ENCODE data around the gene COL6A6.

Gene COL6A6

GRCh38 chr3:130517602-130518001, 625 bp downstream of the COL6A6 start:
- TF ChIP-seq GATA2 (IDR thresholded peaks at IDR 0.05; ENCODE audit: low read depth, low read length): no peak
- TF ChIP-seq GATA3 (IDR thresholded peaks at IDR 0.05; ENCODE audit: low read depth, low read length): no peak

DNA sequence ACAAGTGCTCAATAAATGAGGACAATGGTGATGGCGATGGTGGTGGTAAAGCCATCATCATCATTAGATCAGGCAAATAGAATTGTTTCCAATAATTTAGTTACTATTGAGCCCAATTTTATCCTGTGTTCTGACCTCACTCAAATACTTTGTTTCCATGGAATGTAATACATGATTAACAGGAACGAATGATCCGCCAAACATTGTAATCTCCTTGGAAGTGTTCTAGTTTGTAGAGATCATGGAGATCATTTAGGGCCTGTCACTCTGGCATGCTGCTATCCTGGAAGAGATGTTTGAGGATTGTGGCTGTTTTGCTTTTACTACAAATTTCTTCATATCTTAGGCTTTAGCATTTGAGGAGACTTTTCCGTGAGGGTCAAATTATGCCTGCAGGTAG, 2.8 kb downstream of the COL6A6 start:
- no peak for TF ChIP-seq GATA3 (IDR thresholded peaks at IDR 0.05; ENCODE audit: low read depth, low read length)
- no peak for TF ChIP-seq GATA2 (IDR thresholded peaks at IDR 0.05; ENCODE audit: low read depth, low read length)

DNA sequence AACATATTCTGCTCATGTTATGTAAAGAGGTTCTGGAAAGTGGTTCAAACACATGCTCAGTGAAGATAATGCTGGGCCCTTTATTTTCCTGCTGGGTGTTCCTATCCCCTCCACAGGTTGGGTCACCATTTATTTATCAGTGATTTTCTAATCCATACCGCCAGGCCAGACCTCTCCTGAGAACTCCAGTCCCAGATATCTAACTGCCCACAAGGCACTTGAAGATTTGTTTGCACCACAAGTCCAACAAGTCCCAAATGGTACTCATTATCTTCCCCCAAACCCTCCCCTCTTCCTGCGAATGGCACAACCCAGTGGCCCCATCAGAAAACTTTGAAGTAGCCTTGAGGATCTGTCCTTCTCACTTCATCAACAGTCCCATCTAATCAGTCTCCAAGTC, 5.4 kb downstream of the COL6A6 start:
- TF ChIP-seq GATA3 (IDR thresholded peaks at IDR 0.05; ENCODE audit: low read depth, low read length): no peak

- TF ChIP-seq GATA2 (IDR thresholded peaks at IDR 0.05; ENCODE audit: low read depth, low read length) (no peak), GATA3 (IDR thresholded peaks at IDR 0.05; ENCODE audit: low read depth, low read length) (no peak)
Measured at GRCh38 chr3:130527426-130527825, 10.4 kb downstream of the COL6A6 start.

DNA sequence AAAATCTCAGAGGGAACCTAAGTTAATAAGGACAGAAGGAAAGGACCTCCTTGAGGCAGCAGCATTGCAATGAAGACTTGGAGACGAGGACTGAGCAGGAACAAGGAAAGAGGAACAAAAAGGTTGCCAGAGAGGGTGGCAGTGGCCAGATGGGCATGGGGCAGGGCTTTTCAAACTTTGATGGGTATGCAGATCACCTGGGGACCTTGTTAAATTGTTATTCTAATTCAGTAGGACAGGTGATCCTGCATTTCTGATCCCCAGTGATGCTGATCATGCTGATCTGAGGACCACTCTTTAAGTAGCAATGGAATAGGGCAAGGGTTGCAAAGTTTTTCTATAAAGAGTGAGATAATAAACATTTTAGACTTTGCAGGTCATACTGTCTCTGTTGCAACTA, 11.1 kb downstream of the COL6A6 start:
- TF ChIP-seq GATA2 (IDR thresholded peaks at IDR 0.05; ENCODE audit: low read depth, low read length) (no peak), GATA3 (IDR thresholded peaks at IDR 0.05; ENCODE audit: low read depth, low read length) (no peak)

DNA sequence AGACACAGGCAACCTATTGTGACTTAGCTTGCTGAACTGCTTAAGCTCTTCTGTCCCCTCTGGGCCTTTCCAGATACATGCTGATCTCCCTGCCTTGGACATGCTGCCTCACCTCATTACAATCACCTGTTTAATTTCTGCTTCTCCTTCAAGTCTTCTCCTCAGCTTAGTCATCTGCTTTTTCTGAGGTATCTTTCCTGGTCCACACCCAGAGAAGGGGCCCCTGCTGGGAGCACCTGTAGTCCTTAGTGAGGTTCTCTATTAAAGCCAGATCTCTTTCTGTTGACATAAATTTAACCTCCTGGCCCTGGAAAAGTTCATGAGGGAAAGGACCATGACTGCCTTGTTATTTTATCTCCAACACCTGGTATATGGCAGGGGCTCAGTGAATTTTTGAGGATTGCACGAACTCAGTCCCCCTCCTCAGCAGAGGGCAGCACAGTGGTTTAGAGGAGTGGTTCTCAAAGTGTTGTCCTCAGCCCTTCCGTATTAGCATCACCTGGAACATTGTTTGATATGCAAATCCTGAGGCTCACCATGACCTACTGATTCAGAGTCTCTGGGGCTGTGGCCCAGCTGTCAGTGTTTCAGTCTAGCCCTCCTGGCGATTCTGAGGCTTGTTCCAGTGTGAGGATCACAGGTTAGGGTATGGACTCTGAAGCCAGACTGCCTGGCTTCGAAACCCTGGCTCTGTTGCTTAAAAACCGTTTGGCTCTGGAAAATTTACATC, 12.7 kb downstream of the COL6A6 start:
- TF ChIP-seq GATA2 (IDR thresholded peaks at IDR 0.05; ENCODE audit: low read depth, low read length): no peak
- TF ChIP-seq GATA3 (IDR thresholded peaks at IDR 0.05; ENCODE audit: low read depth, low read length): no peak

GRCh38 chr3:130533247-130533646, 16.3 kb downstream of the COL6A6 start:
- no peak for TF ChIP-seq GATA3 (IDR thresholded peaks at IDR 0.05; ENCODE audit: low read depth, low read length)
- TF ChIP-seq GATA2 (IDR thresholded peaks at IDR 0.05; ENCODE audit: low read depth, low read length): no peak

- TF ChIP-seq GATA3 (IDR thresholded peaks at IDR 0.05; ENCODE audit: low read depth, low read length) (no peak), GATA2 (IDR thresholded peaks at IDR 0.05; ENCODE audit: low read depth, low read length) (no peak)
Measured at GRCh38 chr3:130537673-130538304, 20.8 kb downstream of the COL6A6 start.

GRCh38 chr3:130539005-130539404, 22.0 kb downstream of the COL6A6 start:
- TF ChIP-seq GATA2 (IDR thresholded peaks at IDR 0.05; ENCODE audit: low read depth, low read length) (no peak), GATA3 (IDR thresholded peaks at IDR 0.05; ENCODE audit: low read depth, low read length) (no peak)

GRCh38 chr3:130543322-130543721, 26.3 kb downstream of the COL6A6 start:
- TF ChIP-seq GATA2 (IDR thresholded peaks at IDR 0.05; ENCODE audit: low read depth, low read length) (no peak), GATA3 (IDR thresholded peaks at IDR 0.05; ENCODE audit: low read depth, low read length) (no peak)

GRCh38 chr3:130546920-130547679, 30.1 kb downstream of the COL6A6 start:
- TF ChIP-seq GATA2 (IDR thresholded peaks at IDR 0.05; ENCODE audit: low read depth, low read length) (no peak), GATA3 (IDR thresholded peaks at IDR 0.05; ENCODE audit: low read depth, low read length) (no peak)

DNA sequence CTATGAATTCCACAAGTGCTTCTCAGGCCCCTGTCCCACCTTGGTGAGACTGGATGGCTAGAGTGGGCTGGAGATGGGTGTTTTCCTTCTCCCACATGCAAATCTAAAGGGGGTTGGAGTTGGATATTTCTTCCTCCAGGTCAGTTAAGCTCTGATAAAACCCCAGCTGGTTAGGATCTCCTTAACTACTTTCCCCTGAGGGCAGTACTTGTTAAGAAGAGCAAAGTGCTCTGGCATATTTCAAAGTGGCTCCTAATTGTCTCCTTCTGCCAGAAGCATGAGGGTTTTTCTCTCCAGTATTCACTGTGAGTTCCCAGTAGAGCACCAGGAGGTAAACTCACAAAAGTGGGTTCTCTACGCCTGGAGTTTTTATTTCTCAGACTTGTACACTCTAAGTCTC, 31.4 kb downstream of the COL6A6 start:
- TF ChIP-seq GATA3 (IDR thresholded peaks at IDR 0.05; ENCODE audit: low read depth, low read length) (no peak), GATA2 (IDR thresholded peaks at IDR 0.05; ENCODE audit: low read depth, low read length) (no peak)

- no peak for TF ChIP-seq GATA3 (IDR thresholded peaks at IDR 0.05; ENCODE audit: low read depth, low read length)
- no peak for TF ChIP-seq GATA2 (IDR thresholded peaks at IDR 0.05; ENCODE audit: low read depth, low read length)
Measured at GRCh38 chr3:130557336-130558035, 40.5 kb downstream of the COL6A6 start.

- TF ChIP-seq GATA3 (IDR thresholded peaks at IDR 0.05; ENCODE audit: low read depth, low read length) (no peak), GATA2 (IDR thresholded peaks at IDR 0.05; ENCODE audit: low read depth, low read length) (no peak)
Measured at GRCh38 chr3:130558366-130558765, 41.4 kb downstream of the COL6A6 start.
